BJ (cell line): Measurements from ENCODE around the gene RIN2. TPM values are rescaled to one million over a fixed set of nuclear protein-coding genes. Genes with fewer than 3 reads are reported as not detected.

Source experiments
- CTCF ChIA-PET: fragments of 350-600 bp; formaldehyde crosslinking; extraction: SDS; loops from one replicate; lab custom pipeline; 2021; ENCODE audit warnings: antibody characterized with exemption, inconsistent platforms; lab: Yijun Ruan, JAX
- POLR2A ChIA-PET: fragments of 300-600 bp; sonication (Branson Sonifier 250); formaldehyde crosslinking; extraction: SDS; loops from one replicate; lab custom pipeline; 2021; ENCODE audit warnings: antibody characterized with exemption; lab: Charles Lee
- DNase-seq: peaks from one replicate; pipeline ENCODE4 v3.0.0-alpha.2; 2011; ENCODE audit warnings: low read depth
- H3K27me3 ChIP-seq: 2 replicates; pipeline ENCODE4 v1.6.0; 2011; ENCODE audit warnings: low read length; ENCODE audit not compliant: control insufficient read depth, insufficient read depth
- H3K36me3 ChIP-seq: 2 replicates; pipeline ENCODE4 v1.5.1; 2011; ENCODE audit warnings: low read length; ENCODE audit not compliant: control insufficient read depth, insufficient read depth
- H3K4me3 ChIP-seq: 2 replicates; pipeline ENCODE4 v1.5.1; 2011; ENCODE audit warnings: low read depth, mild to moderate bottlenecking, control low read depth, low read length
- polyA plus RNA-seq: library from polyadenylated mRNA; depleted of rRNA; stranded (reverse); fragments of >200 nt; gene quantifications from 2 replicates; pipeline ENCODE4 v1.2.3, GENCODE V29; 2011
- TF ChIP-seq, protein P1 (sequence below): IDR thresholded peaks from 2 replicates; pipeline ENCODE4 v1.5.1; 2011; ENCODE audit warnings: low read depth, mild to moderate bottlenecking, control low read depth, inconsistent platforms, low read length, moderate library complexity; ENCODE audit not compliant: insufficient read depth

Gene RIN2
- polyA plus RNA-seq, 1 experiment, result 25.2 TPM

DNA sequence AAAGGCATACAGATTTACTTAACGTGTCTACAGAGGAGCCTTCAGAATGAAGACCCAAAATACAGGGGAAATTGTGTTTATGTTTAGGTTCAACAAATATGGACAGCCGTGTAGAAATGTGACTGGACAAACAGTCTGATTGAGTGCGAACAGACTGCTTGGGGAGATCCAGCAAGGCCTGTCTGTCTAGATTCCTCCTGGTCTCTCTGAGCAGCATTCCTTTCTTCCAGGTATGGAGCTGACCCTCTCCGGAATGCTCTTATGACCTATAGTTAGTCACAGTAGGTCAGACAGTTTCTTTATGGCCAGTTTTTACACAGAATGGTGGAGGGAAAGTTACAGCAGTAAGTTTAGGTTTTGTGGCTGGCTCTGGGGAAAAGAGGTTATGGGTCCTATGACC, 9.0 kb downstream of the RIN2 start:
- TF ChIP-seq, protein P1, sequence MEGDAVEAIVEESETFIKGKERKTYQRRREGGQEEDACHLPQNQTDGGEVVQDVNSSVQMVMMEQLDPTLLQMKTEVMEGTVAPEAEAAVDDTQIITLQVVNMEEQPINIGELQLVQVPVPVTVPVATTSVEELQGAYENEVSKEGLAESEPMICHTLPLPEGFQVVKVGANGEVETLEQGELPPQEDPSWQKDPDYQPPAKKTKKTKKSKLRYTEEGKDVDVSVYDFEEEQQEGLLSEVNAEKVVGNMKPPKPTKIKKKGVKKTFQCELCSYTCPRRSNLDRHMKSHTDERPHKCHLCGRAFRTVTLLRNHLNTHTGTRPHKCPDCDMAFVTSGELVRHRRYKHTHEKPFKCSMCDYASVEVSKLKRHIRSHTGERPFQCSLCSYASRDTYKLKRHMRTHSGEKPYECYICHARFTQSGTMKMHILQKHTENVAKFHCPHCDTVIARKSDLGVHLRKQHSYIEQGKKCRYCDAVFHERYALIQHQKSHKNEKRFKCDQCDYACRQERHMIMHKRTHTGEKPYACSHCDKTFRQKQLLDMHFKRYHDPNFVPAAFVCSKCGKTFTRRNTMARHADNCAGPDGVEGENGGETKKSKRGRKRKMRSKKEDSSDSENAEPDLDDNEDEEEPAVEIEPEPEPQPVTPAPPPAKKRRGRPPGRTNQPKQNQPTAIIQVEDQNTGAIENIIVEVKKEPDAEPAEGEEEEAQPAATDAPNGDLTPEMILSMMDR, result no peak
- no peaks in the 10 kb centered on the region for H3K27me3 ChIP-seq
- CTCF ChIA-PET, result interaction anchor here (0.6 kb wide), 1 partner anchor 260 kb away, joined by 5 read pairs; no protein-coding TSS in a partner anchor
- POLR2A ChIA-PET, result no interaction called here
- no peak for DNase-seq
- H3K36me3 ChIP-seq, result peaks cover 3% of the 10 kb centered on the region; the same call in 1 of the 2 replicates
- H3K4me3 ChIP-seq, result no peak overlapping the region

DNA sequence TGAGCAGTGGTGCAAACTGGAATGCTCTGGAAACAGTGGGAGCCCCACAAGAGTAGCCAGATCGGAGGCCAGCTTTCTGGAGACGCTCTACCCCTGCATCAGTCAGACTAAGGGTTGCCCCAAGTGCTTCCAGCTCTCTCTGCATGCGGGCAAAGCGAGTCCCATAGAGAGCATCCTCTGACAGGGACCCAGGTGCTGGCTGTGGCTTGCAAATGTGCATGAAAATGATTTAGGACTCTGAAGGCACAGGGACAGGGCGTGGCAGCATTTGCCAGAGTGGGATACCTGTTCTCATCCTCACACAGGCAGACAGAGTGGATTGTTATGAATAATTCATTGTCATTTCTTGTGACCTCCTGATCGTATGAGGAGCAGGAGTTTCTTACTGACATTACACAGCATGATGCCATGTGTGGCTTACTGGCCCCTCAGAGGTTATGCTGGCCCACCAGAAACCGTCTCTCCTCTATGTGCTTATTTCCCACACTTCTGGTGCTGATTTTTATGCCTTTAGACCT, 10.3 kb downstream of the RIN2 start:
- POLR2A ChIA-PET, result no interaction called here

DNA sequence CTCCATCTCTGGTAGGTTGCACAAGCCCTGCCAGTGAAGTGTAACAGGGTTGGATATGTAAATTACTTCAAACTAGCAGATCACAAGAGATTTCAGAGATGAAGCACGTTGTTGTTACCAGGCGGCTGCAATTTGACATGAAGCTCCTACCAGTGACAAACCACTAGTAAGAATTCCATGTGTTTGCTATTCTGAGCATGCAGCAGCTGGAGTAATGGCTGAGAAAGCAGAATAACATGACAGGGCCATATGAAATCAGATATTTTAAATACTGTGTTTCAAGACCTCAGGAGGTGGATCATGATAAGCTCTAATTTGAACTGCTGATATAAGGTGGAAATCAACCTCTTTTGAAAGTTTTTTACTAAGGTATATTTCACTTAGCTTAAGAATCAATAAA, 11.4 kb downstream of the RIN2 start:
- POLR2A ChIA-PET, result interaction anchor here (0.5 kb wide), 1 partner anchor 12 kb away, joined by 3 read pairs; no protein-coding TSS in a partner anchor
- no peak for DNase-seq

More for the DNA sequence above, 10.3 kb downstream of the RIN2 start:
- Histone ChIP-seq H3K4me3 (no peak overlapping the region), H3K36me3 (peaks cover 3% of the 10 kb centered on the region; the same call in 1 of the 2 replicates), H3K27me3 (no peaks in the 10 kb centered on the region)
- CTCF ChIA-PET, result interaction anchor here (3.0 kb wide), 1 partner anchor 8 kb away, joined by 7 read pairs; no protein-coding TSS in a partner anchor
- TF ChIP-seq, protein P1, result no peak
- no peak for DNase-seq

DNA sequence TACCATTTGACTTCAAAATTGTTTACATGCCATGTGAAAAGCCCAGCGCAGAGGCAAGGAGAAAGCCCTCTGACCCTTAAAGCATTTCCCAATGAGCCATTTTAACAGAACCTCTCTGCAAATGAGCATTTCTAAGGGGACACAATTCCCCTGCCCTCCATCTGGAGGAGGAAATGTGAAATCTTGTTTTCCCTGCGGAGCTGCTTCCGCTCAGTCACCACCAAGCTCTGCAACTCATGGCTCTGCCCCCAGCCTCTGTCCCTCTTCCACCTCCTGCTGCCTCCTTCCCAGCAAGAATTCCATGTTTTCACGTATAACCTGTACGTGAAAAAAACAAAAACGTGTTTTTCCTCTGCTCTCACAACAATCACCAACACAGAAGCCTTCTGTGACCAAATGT, 12.3 kb downstream of the RIN2 start:
- POLR2A ChIA-PET, result no interaction called here
- CTCF ChIA-PET, result interaction anchor here (0.8 to 3.0 kb wide), 4 partner anchors 10 to 78 kb away, joined by 3 to 7 read pairs (median 4); no protein-coding TSS in a partner anchor
- H3K27me3 ChIP-seq, result no peaks in the 10 kb centered on the region
- H3K36me3 ChIP-seq, result peaks cover 3% of the 10 kb centered on the region; the same call in 1 of the 2 replicates
- no peak for DNase-seq
- H3K4me3 ChIP-seq, result no peak overlapping the region
- TF ChIP-seq, protein P1, result no peak

More for the DNA sequence above, 11.4 kb downstream of the RIN2 start:
- H3K36me3 ChIP-seq, result peaks cover 3% of the 10 kb centered on the region; the same call in 1 of the 2 replicates
- CTCF ChIA-PET, result interaction anchor here (0.7 to 3.0 kb wide), 4 partner anchors 9 to 205 kb away, joined by 3 to 7 read pairs (median 4); no protein-coding TSS in a partner anchor
- H3K4me3 ChIP-seq, result no peak overlapping the region
- no peaks in the 10 kb centered on the region for H3K27me3 ChIP-seq
- TF ChIP-seq, protein P1, result no peak

DNA sequence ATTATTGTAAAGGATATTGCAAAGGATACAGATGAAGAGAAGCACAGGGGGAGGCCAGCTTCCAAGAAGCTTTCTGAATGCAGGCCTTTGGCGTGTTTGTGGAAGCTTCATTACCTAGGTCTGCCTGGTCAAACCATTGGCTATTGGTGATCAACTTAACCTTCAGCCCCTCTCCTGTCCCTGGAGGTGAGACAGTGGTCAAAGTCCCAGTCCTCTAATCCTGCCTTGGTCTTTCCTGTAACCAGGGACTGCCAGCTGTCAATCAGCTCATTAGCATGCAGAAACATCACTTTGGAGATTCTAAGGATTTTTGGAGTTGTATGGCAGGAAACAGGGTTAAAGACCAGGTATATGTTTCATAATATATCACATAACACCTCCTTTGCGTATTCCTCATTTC, 13.0 kb downstream of the RIN2 start:
- H3K27me3 ChIP-seq, result no peaks in the 10 kb centered on the region
- POLR2A ChIA-PET, result no interaction called here
- H3K36me3 ChIP-seq, result peaks cover 3% of the 10 kb centered on the region; the same call in 1 of the 2 replicates

More for the DNA sequence above, 13.0 kb downstream of the RIN2 start:
- TF ChIP-seq, protein P1, result no peak
- H3K4me3 ChIP-seq, result no peak overlapping the region
- no peak for DNase-seq
- CTCF ChIA-PET, result interaction anchor here (1.3 kb wide), 1 partner anchor 14 kb away, joined by 4 read pairs; no protein-coding TSS in a partner anchor
